ENCODE data around the gene SLN.

- TF ChIP-seq CTCF (IDR thresholded peaks at IDR 0.05), result no peak
- no peak for TF ChIP-seq ZFX (IDR thresholded peaks at IDR 0.05; ENCODE audit: borderline replicate concordance)
Observed at GRCh38 chr11:107722662-107723061, 10.8 kb upstream of the SLN start.
